Stimulated activated CD4-positive, alpha-beta T cell treated with anti-CD3 and anti-CD28 coated beads, Interleukin-15, amount 100 ng/mL, for 1 hour (primary cell): Measurements from ENCODE around the gene DPH2.

Experiments
- DNase-seq, 2 donors: peaks; one replicate each; pipeline ENCODE4 v3.0.0-alpha.2; 2020; ENCODE audit warnings: low read depth in 1 of 2, low spot score in 1 of 2

The DPH2 gene

DNA sequence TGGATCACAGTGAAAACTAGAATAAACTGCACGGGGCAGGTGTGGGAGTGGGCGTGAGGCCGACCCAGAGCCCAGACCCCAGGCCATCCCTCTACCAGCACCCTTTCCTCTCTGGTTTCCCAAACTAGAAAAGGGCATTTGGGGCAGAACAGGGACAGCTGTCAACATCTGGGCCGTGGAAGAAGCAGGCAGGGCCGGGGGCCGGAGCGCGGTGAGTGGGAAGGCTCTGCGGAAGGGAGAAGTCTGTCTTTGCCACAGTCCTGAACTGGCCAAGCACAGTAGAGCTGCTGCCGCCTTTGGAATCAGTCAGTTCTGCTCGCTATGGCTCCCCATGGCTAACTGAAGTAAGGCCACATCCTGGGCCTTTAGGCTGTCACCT lies 28.2 kb downstream of the DPH2 start:
- DNase-seq, result no peak

DNA sequence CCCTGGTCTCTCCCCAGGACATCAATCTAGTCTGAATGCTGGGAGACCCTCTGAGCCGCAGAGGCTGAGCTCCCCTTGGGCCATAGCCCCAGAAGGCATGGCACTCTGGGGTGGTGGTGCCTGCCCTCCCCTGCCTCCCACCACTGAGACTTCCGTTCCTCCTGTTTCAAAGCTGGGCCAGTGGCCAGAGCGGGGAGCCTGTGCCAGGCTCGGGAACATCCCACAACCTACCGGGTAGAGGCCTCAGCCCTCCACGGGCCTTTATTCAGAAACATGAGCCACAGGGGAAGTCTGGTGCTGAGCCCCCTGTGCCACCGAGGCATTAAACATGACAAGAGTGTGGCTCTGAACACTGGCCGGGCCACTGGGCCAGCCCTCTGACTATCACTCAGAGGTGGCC lies 29.6 kb downstream of the DPH2 start:
- DNase-seq, result no peak

DNA sequence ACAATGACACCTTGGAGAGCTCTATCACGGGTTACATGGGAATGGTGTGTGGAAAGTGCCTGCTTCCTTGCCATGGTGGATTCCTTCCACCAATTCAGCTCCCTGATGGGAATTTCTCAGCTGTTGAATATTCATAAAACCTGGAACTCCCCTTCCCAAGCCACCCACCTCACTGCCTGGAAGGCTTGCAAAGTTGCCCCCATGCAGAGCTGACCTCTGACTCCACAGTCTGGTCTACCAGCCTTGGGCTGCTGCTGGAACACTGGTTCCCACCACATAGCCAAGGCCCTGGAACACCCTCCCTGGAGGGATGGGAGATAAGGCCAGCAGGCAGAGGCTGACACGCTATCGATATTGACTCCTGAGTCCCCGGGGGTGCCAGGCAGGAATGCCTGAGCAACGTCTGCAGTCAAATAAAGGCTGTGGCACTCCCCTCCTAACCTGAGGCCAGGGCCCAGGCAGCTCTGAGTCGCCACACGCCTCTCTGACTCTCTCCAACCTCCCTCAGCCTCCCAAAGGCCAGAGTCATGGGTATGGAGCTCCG lies 30.4 kb downstream of the DPH2 start:
- no peak for DNase-seq

DNA sequence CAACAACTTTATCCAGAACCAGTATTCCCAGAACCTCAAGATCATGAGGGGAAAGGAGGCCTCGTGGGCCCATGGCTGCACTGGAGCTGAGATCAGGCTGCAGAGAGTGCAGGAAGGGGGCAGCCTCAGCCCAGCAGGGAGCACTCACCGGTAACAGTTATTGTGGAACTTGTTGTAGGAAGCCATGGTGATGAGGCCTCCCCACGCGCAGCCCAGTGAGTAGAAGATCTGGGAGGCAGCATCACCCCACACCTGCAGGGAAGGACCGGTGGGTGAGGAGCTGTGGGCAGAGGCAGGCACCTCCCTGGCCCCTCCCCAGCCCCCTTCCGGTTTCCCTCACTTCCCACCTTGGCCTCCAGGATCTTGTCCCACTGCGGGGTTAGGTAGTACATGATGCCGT lies 32.4 kb downstream of the DPH2 start:
- no peak for DNase-seq

DNA sequence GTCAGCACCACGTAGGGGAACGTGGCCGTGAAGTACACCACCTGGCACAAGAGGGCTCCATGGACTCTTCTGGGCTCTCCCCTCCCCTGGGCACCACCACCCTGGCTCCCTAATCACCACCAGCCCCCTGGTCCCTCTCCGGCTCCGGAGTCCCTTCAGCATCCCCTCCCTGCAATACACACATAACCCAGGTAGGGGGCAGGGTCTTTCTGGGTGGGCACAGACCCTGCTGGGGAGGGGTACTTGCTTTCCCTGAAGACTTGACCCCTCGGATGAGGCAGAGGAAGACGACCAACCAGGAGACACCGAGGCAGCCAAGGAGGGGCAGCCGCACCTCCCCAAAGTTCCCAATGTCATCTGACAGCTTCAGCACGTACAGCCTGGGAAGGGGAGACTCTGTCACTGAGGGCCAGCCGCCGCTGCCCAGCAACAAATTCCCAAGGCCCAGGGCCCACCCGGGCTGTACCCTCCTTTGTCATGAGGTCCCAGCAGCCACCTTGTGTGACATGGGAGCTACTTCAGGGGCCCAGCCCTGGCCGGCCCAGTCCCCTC lies 32.9 kb downstream of the DPH2 start:
- DNase-seq, result no peak

DNA sequence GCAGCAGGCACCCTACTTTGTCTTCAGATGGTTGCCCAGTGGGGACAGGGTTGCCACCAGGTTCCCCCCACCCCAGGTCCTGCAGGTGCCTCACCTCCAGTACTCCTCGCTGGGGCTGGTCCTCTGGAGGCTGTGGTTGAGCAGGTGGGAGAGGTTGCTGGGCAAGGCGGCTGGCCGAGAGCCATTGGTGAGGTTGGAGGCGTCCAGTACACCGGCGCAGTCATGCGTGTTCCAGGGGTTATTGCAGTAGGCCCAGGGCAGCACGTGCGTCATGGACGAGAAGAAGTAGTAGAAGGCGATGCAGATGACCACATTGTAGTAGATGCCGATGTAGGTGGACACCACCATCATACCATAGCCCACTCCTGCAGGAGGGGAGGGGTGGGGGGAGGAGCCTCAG lies 38.4 kb downstream of the DPH2 start:
- no peak for DNase-seq

DNA sequence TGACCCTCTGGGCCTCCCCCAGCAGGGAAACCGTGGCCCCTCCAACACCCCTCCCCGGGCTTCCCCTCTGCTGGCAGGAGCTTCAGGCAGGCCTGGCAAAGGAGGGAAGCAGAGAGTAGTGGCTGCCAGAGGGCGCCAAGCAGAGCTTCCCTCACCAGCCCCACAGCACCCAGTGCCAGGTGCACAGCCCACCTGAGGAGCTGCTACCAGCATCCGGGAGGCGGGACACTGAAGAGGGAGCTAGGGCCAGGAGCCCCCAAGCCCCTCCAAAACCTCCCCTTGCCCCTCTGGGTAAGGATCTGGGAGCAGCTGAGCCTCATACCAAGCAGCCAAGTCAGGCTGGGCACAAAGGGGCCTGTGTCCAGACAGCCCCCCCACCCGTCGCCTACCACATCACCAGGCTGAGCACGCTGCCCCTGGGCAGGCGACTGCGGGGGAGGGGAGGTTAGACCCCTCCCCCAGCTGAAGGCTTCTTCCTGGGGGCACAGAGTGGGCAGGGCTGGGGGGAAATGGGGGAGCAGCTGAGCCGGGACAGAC lies 41.2 kb downstream of the DPH2 start:
- no peak for DNase-seq

DNA sequence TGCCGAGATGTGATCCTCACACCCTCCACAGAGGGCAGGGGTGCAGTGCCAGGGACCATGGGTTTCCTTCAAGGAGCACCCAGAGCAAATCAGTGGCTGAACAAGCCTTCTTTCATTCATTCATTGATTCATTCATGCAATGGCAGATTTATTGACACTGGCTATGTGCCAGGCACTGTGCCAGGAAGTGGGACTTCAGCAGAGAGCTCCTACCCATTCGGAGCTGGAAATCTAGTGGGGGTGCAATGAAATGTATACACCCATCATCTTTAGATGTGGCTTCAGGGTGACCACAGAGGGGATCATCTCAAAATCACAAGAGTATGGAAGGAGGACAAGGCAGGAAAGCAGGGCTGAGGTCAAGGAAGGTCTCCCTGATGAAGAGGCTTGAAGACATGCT lies 42.6 kb downstream of the DPH2 start:
- no peak for DNase-seq

DNA sequence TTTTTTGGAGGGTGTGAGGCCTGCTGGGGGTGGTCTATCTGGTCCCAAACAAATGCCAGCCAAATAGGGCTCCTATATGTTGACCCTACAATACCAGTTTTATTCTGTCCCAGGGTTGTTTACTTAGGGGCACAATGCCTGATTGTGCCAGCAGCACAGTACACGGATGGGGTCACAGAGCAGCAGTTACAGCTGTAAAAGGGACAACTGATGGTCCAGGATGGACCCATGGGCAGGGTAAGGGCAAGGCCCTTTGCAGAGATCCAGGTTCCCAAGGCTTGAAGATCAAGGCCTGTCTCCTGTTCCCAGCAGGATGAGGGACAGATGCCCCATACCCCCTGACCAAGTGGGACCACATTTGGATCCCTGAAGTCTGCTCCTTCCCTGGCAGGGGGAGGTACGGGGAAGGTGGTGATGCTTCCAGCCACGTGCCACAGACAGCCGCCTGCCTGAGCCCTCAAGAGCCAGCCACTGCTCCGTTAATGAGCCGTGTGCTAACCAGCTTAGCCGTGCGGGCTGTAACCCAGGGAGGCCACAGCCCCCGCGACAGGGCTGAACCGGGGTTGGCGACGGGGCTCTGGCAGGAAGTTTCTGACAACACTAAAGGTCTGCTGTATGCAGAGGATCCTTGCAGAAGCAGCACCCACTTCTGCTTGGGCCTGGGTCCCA lies 43.3 kb downstream of the DPH2 start:
- DNase-seq, result no peak

DNA sequence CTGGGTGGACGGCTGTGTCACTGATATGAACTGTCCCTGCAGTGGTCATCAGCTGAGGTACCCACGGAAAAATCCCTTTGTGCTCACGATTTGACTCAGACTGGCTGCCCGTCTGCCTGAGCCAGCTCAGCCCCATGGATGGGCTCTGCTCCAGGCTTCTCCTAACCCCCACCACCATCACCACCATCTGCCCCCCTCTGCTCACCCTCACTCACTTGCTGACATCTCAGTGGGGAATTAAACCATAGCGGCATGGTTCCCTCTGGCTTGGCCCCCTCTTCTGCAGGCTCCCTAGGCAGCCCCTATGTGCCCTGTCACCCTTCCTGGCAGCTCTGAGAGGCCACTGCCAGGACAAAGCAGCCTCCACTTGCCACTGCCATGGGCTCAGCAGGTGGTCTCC lies 44.1 kb downstream of the DPH2 start:
- DNase-seq, result no peak

DNA sequence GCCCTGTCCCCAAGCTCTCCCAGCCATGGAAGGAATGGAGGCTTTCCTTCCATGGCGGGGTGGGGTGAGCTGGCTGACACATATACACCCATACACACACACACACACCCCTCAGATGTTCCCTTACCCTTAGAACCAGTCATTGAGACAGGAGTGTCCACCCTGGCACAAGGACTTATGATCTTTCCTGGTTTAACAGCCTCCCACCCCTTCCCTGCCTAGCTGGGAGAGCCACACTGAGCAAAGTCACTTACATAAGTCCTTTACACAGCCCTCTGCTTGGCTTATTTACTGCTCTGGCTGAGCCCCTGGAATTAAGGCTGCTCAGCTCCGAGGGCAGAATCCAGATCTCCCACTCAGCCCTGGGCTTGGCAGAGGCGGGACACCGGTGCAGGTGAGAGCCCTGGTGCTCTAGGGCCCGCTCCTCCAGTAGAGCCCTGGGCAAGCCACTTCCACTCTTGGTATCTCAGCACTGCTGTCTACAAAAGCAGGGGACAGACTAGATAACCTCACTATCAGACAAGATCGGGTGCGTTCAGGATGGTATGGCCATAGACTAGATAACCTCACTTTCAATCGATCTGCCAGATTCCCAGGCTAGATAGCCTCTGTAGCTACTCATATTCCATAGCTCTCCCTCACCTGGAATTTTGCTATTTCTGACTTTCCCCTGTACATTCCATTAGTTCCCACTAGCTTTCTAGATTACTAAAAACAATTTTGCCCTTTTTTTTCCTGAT lies 44.7 kb downstream of the DPH2 start:
- no peak for DNase-seq

DNA sequence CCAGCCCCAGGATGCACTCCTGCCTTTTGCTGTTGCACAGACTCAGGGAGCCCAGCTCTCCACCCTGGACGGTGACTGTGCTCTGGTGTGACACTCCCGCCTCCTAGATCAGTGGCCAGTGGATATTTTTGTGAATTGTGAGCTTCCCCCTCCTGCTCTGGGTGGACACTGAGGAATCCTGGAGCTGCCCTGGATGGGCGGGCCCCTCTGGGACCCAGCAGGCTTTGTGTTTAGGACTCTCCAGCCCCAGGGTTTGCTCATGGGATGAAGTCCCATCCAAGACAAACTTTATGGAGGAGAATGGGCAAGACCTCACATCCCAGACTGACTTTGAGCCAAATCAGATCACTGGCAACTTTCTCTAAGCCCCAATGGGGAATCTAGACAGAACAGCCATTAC lies 45.4 kb downstream of the DPH2 start:
- no peak for DNase-seq

DNA sequence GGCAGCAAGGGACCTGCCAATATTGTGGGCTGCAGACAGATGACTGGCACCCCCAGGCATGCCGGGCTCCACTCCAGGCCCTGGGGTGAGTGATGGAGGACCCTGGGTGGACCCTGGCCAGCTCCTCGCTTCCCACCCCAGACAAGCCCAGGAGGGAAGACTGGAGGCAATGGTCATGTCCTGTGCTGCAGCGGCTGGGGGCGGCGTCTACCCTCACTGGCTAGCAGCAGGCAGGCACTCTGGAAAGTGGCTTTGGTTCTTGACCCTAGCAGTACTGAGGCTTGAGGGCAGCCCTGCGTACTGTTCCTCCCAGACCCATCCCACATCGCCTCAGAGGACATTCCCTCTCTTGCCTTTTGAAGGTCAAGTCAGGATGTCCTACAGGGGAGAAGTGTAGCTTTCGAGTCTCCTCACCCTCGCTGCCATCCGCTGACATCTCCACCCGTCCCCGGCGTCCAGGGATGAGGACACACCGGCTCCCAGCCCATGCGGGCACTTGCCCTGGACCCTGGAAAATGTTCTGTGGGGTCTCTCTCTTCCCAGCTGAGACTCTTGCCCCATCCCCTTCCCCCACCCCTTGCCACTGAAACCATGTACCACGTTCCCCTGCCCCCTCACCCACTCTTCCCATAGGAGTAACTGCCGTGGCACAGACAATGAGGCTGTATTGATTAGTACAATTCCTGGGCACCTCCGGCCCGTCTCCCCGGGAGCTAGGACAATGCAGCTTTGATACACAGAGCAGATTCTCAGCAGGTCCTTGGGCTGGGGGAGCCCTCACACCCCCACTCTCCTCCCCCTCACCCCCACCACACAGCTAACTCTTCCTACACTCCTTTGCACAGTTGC lies 46.5 kb downstream of the DPH2 start:
- DNase-seq, result no peak

DNA sequence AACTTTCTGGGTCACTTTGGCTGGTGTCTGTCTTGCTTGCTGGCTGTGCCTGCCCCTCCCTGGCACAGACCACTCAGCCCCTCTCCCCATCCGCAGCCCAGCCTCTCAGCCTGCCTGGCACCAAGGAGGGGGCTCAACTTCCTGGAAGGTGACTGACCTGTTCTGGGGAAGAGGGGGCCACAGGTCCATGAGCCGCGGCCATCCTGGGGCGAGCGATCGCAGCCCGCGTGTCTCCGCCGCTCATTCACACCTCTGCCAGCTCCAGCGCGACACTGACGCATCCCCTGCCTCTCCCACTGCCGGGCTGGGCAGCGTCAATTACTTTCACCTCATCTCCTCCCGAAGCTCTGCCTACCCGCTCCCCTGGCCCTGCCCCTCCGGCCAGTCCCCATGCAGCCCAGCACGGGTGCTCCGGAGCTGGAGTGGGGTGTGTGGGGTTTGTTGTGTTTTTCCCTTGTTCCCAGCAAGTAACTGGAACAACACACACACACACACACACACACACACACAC lies 47.1 kb downstream of the DPH2 start:
- DNase-seq, result no peak

DNA sequence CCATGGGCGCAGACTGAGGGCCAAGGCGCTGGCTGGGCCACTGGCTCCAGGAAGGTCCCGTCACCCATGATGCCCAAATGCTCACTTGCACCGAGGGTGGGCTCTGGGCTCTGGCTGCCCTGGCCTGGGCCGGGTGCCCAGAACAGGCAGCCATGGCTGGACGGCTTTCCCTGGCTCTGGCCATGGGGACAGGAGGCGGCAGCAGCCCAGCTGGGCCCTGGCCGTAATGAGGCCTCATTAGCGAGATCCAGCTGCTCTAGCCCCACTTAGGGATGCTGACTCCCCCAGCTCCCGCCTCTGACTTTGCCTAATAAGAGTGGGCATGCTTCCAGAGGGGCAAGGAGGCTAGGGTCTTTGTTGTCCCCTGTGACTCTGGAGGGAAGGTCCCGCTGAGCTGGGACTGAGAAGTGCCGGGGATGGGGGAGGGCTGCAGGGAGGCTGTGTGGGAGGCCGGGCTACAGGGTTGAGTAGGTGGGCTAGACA lies 49.7 kb downstream of the DPH2 start:
- DNase-seq, result no peak

DNA sequence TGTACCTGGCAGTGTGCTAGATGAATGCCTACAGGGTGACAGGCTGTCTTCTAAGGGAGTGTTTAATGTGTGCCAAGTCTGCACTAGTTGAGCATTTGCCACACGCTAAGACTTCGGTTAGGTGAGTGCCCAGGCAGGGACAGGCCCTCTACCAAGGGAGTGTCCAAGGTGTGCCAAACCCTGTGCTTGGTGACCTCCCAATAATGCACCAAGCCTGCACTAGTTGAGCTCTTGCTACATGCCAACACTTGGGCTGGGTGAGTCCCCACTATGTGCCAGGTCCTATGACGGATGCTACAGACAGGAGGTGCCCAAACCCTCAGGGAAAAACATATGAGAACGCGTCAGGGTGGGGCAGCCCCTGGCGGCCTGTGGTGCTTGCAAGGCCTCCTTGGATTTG lies 50.7 kb downstream of the DPH2 start:
- DNase-seq, result no peak

DNA sequence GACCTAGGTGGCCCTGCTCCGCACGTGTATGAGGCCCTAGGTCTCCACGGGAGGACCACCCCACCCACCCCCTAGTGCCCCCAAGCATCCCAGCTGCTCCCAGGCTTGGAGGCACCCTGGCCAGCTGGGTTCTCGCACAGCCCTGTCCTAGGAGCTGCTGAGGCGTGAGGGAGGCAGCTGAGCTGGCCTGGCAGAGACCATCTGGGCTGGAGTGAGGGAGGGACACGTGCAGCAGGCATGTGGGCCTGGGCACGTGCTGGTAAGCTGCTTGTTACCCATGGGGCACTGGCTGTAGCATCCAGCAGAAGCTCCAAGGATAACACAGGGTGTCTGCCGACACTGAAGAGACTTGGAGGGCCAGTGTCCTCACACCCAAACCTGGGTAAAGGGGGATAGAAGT lies 51.3 kb downstream of the DPH2 start:
- DNase-seq, result no peak

DNA sequence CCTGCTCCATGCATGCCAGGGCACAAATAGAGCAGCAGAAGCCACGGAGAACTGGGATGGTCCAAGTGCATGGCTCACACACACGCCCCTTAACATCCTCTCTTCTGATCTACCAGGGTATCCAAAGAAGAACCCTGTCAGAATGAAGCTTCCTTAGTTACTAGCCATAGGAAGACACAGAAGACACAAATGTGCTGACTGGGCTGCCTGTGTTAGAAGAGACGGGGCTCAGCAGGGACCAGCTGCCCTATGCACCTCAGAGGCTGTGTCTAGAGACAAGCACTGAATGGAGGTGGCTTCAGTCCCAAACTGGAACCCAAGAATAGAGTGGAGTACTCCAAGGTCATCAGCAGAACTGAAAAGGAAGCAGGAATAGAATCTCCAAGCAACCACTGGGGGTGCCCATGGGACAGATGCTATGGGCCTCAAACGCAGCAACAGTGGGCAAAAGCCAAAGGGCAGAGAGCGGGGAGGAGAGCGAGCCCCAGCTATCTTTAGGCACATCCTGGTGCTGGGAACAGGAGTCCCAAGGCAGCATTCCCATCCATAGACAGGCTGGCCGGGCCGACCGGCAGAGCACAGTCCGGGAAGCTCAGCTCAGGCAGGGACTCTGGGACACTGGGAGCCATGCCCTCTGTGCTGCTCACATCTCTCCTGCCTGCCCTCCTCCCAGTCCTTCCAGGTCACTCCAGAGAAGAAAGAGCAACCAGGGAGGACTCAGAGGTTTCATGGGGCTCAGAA lies 51.9 kb downstream of the DPH2 start:
- no peak for DNase-seq
